Tibial nerve (tissue), 3 donors: Measurements from ENCODE around the gene CABP4.

Experiments used
- CTCF ChIP-seq, 5 experiments: fragments of 200-600 bp in 3 of 5; fragments of 450-650 bp in 2 of 5; sonication (generic) in 3 of 5; IDR thresholded peaks; one replicate each; pipeline ENCODE4 v1.5.1; 2016 to 2019; ENCODE audit warnings: antibody characterized with exemption in 5 of 5, mild to moderate bottlenecking in 3 of 5, moderate library complexity in 2 of 5
- POLR2A ChIP-seq, 2 donors: fragments of 450-650 bp; IDR thresholded peaks; one replicate each; pipeline ENCODE4 v1.6.1; 2017; ENCODE audit warnings: antibody characterized with exemption in 2 of 2, mild to moderate bottlenecking in 2 of 2, moderate library complexity in 2 of 2

- TF ChIP-seq CTCF (IDR thresholded peaks at IDR 0.05) (no peak), POLR2A (IDR thresholded peaks at IDR 0.05) (no peak)
Observed at GRCh38 chr11:67468456-67468758, 13.3 kb downstream of the CABP4 start.
